Suppressor macrophage (primary cell): Measurements from ENCODE around the gene BLTP3B.

Experiments used
- DNase-seq, 4 experiments: peaks; one replicate each; pipeline ENCODE4 v3.0.0-alpha.2; 2020 to 2022

Gene BLTP3B

DNA sequence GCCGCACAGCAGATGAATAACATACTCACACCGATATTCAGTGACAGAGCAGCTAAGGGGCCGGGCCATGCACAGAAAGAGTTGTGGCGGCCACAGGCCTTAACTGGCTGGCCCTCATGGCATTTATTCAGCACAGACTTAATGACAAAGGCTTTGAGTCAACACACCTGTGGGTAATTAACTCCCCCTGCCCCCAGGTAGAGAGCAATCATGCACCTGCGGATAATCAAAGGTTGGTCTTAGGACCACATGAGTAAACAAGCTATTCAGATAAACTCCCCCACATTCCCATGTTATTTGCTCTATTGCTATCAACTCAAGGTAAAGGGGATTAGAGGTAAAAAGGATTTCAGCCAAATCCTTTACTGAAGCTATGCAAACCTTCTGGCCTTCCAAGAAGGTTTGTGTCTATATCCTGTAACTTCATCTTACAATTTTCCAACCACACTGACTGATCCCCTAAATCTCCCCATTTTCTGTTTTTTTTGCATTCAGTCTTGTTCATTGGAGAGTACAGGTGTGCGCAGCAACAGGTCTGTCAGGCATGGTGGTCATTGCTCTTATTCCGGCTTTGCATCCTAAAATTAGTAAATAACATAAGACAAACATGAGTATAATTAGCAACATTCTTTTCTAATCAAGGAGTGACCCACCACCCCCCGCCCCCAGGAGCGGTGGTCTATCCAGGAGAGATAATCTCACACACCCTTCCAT, 16.9 kb upstream of the BLTP3B start:
- DNase-seq, result no peak

GRCh38 chr12:100158535-100158934, 15.9 kb upstream of the BLTP3B start:
- DNase-seq, result no peak

DNA sequence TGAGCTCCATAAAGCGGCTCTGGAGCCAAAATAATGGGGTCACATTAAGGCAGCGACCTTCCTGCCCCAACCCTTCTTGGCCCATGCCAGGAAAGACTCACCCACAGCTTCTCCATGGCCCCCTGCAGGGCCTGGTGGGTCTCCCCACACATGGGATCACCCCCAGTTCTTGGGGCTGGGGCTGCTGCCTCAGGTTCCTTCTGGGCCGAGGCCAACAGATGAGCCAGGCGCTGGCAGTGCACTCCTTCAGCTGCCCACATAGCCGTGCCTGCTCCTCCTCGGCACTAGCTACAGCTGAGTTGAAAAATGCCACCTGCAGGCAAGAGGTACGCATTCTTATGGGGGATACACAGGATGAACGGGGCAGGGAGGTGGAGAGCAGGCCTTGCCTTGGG, 14.8 kb upstream of the BLTP3B start:
- DNase-seq, result no peak

GRCh38 chr12:100156731-100157426, 14.2 kb upstream of the BLTP3B start:
- no peak for DNase-seq

DNA sequence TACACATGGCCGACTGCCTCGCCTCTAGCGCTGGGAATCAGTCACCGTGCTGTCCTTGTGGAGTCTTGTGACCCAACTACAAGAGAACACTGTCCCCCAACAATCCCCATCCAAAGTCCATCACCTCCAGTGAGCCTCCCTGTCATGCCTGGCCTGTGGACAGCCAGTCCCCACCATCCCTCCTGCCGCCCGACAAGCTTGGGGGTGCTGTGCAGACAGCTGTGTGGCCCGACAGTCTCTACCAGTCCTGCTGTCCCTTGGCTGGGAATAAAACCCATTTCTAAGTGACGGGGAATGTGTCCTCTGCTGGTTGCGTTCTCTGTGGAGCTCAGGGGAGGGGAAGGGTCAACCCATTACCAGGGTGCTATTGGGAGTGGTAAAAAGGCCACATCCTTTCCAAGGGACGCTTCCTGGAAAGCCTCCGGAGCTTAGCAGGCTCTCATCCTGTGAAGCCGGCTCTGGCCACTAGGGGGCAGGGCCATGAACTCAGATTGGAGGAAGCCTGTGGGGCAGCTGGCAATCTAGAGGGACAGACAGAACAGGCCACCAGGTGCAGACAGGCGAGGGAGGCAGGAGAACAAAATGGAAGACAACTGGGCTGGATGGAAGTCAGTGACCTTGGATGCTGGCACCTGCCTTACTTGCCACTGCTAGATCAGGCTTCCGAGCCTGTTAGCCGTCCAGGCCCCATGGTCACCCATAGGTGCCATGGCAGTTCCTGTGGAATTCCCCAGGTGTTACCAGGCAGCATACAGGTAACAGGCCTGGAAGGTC, 12.0 kb upstream of the BLTP3B start:
- DNase-seq, result peak; percentile 81 to 92 (median 84)

DNA sequence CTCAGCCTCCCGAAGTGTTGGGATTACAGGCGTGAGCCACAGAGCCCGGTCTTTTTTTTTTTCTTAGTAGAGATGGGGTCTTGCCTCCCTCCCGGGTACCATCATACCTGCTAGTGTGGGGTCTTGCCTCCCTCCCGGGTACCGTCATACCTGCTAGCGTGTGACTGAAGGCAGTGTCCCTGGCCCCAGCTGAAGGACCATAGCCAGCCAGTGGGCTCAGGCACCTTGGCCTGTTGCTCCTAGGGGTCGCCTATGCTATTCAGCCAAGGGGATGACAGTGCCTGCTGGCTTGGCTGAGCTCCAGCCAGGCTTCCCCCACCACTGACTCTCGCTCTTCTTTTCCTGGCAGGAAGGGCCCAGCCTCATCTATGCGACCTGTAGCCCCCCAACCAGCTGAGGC, 10.5 kb upstream of the BLTP3B start:
- DNase-seq, result no peak

GRCh38 chr12:100151769-100152168, 9.1 kb upstream of the BLTP3B start:
- no peak for DNase-seq

DNA sequence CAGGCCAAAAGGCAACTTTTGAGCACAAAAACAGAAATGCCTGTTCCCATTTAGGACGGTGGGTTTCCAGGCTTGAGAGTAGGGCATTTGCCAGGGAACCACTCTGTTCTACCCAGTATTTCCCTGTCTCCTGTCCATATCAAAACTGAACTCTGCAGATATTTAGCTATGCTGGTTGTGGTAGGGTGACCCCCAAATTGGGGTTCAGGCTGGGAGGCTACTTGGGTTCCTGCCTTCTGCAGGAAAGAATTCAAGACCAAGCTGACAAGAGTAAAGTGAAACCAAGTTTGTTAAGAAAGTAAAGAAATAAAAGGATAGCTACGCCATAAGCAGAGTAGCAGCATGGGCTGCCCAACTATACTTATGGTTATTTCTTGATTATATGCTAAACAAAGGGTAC, 3.6 kb upstream of the BLTP3B start:
- DNase-seq, result no peak

- no peak for DNase-seq
These were observed 3.0 kb upstream of the BLTP3B start for GRCh38 chr12:100145643-100146042.

- peak; percentile 56 to 73 (median 64) for DNase-seq
These were observed 450 bp downstream of the BLTP3B start for GRCh38 chr12:100141998-100142850.

DNA sequence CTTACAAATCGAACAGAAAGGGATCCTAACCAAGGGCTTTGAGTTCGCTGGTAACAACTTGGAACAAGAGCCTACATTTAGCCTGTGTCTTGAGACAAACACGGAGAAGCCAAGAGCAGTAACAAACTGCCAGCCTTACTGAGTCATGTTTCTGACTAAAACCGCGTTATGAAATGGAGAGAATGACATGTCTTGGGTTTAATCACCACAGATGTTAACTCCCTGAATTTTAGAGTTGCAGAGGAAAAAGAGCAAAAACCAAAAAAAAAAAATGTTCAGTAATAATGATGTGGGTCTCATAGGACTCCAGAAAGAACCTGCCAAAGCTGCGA, 1.0 kb downstream of the BLTP3B start:
- peak; percentile 64 to 84 (median 74) for DNase-seq

GRCh38 chr12:100138803-100139098, 3.9 kb downstream of the BLTP3B start:
- DNase-seq, result peak in 2 of 4 experiments; percentile 33 to 36

DNA sequence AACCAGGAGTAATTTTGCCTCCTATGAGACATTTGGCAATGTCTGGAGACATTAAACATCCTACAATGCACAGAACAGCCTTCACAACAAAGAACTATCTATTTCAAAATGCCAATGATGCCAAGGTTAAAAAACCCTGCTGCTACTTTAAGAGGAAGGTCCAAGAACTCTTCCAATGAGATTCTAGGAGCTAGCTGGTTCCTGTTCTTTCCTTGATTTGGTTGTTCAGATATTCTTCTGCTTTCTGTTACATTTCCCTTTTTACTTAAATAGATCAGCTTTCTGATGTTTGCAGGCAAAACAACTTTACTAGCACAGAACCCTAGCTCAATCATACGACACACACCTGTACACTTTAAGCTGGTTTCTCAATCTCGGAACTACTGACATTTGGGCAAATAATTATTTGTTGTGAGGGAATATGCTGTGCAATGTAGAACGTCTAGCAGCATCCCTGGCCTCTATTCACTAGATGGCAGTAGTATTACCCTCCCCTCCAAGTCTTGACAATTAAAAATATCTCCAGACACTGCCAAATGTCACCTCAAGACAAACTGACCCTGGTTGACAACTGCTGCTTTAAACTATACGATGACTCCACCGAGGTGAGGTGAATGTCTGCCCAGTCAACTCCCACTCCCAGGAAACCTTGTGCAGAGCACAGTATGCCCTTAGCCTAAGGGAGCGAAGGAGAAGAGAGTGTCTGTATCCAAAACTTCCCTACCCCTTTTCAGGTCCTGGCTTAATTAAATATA, 4.4 kb downstream of the BLTP3B start:
- DNase-seq, result peak; percentile 43 to 77 (median 60)

DNA sequence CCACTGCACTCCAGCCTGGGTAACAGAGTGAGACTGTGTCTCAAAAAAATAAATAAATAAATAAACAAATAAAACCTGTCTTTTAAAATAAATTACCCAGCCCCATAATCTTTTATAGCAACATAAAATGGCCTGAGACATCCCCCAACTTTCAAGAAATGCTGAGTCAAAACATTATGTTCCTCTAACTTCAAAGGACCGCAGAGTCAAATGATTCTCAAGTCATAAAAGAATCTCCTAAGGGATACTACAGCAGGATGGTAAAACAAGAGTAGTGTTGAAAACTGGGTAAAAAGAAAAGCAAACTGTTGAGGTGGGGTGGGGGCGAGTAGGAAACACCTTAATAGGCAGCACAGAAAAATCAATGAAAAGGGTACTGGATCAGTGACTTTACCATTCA, 9.5 kb downstream of the BLTP3B start:
- DNase-seq, result peak in 2 of 4 experiments; percentile 13 to 49

DNA sequence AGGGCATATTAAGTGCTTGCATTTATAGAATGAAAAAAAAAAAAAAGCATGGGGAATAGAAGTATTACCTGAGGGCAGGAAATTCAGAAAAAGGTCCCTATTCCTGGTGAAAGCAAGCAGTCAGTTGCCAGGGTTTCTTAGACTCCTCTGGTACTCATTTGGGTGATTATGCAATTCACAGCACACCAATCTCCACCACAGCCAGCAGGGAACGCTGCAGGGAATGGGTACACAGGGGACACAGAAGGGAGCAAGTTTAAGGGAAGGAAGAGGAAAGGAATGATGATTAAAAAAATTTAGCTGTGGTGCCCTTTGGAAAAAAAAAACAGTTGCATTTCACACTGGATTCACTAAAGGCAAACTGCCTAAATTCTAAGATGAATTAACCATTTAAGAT, 14.2 kb downstream of the BLTP3B start:
- DNase-seq, result peak; percentile 33 to 63 (median 60)

- peak; percentile 45 to 84 (median 64) for DNase-seq
These were observed 14.7 kb downstream of the BLTP3B start for GRCh38 chr12:100127766-100128511.

- DNase-seq, result no peak
These were observed 19.2 kb downstream of the BLTP3B start for GRCh38 chr12:100123316-100124095.

DNA sequence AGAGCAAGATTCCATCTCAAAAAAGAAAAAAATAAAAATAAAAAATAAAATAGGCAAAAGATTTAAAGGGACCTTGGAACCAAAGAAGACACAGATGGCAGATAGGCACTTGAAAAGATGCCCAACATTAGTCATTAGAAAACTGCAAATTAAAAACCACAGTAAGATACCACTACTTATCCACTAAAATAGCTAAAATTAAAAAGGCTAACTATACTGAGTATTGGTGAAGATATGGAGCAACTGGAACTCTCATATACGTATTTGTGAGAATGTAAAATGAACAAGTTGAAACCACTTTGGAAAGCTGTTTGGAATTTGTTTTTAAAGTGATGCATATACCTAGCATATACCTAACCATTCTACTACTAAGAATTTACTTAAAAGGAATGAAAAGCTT, 22.3 kb downstream of the BLTP3B start:
- DNase-seq, result no peak

- DNase-seq, result no peak
These were observed 27.4 kb downstream of the BLTP3B start for GRCh38 chr12:100115291-100115690.

DNA sequence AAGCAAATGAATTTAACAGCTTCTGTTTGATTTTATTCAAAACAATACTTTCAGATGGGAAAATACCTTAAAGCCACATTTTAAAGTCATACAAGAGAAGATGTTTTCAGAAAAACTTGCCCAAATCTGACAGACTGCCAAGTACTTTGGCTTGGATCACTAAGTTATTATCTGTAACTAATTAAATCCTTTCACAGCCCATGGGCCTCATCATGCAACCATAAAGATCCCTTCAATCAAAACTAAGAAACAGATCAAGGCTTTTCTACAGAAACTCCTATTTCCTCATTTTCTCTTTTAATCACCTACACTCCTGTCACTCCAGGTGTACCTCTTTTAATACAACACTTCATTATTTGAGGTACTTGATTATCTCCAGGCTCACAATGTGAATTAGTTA, 28.1 kb downstream of the BLTP3B start:
- DNase-seq, result no peak

- no peak for DNase-seq
These were observed 32.4 kb downstream of the BLTP3B start for GRCh38 chr12:100110276-100110675.
